ENCODE data around the gene PLSCR2.
"Not testable (repeated sequence)": the region's sequence is repeated elsewhere in the genome, so short reads cannot be mapped to it uniquely, and the experiment has no call there.

PLSCR2 gene

DNA sequence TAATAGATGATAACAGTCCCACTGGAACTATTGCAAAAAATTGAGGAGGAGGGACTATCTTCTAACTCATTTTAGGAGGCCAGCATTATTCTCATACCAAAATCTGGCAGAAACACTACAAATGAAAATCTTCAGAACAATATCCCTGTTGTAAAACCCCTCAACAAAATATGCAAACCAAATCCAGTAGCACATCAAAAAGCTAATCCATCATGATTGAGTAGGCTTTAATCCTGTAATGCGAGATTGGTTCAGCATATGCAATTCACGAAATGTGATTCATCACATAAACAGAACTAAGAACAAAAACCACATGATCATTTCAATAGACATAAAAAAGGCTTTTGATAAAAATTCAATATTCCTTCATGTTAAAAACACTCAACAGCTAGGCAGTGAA lies 23.9 kb upstream of the PLSCR2 start:
- intact Hi-C loops (cut with DNase I) = no loop called here
- DNase-seq = no peak

DNA sequence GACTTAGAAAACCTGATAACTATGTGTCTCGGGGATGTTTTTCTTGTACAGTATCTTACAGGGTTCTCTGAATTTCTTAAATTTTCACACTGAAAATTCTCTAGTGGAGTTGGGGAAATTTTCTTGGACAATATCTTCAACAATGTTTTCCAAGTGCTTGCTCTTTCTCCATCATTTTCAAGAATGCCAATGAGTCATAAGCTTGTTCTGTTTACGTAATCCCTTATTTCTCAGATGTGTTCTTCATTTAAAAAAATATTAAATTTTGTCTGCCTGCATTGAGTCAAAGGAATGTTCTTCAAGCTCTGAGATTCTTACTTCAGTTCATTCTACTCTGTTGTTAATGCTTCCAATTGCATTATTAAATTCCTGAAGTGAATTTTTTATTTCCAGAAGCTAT lies 21.9 kb upstream of the PLSCR2 start:
- no peak for DNase-seq
- intact Hi-C loops (cut with DNase I) = no loop called here

DNA sequence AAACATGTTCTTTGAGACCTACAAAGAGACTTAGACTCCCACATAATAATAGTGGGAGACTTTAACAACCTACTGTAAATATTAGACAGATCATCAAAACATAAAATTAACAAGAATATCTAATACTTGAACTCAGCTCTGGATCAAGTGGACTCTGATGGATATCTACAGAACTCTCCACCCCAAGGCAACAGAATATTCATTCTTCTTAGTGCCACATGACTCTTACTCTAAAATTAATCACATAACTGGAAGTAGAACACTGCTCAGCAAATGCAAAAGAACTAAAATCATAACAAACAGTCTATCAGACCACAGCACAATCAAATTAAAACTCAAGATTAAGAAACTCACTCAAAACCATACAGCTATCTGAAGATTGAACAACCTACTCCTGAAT lies 15.9 kb upstream of the PLSCR2 start:
- DNase-seq = no peak
- intact Hi-C loops (cut with DNase I) = no loop called here

DNA sequence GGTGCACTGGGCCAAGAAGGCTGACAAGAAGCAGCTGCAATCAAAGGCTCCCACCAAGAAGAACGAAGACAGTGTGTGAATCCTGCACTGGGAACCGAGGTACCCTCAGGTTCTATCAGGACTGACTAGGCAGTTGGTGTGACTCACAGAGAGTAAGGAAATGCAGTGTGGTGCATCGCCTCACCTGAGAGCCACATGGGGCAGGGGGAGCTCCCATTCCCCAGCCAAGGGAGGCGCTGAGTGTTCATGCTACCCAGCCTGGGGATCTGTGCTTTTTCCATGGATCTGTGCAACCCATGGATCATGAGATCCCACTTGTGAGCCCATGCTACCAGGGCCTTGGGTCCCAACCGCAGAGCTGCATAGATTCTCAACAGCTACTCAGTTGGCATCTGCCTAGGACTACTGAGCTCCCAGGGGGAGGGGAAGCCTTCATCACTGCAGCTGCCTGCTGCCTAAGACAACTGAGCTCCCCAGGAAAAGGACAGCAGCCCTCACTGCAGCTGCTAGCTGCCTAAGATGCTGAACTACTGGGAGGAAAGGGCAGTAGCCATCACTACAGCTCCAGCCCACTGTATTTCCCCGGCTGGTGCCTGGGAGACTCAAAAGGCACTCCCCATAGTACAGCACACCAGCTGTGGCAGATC lies 6.9 kb upstream of the PLSCR2 start:
- intact Hi-C loops (cut with DNase I) = no loop called here

GRCh38 chr3:146474976-146475375 lies 5.6 kb upstream of the PLSCR2 start:
- intact Hi-C loops (cut with DNase I); DNase-seq: not testable (repeated sequence)

More for the DNA sequence above, 6.9 kb upstream of the PLSCR2 start:
- no peak for DNase-seq

DNA sequence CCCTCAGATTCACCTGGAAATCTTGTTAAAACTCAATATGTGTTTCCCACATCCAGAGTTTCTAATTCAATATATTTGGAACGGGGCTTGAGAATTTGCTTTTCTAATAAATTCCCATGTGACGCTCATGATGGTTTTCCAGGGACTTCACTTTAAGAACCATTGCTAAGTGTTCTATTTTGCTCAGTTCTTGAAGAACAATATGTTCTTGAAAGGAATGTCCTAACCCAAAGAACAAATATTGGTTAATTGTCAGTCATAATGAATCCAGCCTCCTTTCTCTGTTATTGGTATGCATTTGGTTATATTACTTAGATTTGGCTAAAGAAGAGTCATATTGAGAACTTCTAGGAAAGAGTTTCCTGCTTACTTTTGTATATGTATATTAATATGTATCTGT lies 4.4 kb upstream of the PLSCR2 start:
- intact Hi-C loops (cut with DNase I) = no loop called here

DNA sequence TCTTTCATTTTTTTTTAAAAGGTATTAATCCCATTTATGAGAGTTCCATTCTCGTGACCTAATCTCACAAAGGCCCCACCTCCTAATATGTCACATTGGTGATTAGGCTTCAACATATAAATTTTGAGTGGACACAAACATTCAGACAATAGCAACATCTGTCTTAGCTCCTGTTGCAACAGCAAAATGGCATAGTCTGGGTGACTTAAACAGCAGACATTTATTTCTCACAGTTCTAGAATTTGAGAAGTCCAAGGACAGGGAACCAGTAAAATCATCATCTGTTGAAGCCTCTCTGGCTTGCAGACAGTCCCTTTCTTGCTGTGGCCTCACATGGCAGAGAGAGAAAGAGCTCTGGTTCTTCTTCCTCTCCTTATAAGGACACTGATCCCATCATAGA lies 3.2 kb upstream of the PLSCR2 start:
- intact Hi-C loops (cut with DNase I) = no loop called here
- no peak for DNase-seq

More for the DNA sequence above, 4.4 kb upstream of the PLSCR2 start:
- DNase-seq = no peak

DNA sequence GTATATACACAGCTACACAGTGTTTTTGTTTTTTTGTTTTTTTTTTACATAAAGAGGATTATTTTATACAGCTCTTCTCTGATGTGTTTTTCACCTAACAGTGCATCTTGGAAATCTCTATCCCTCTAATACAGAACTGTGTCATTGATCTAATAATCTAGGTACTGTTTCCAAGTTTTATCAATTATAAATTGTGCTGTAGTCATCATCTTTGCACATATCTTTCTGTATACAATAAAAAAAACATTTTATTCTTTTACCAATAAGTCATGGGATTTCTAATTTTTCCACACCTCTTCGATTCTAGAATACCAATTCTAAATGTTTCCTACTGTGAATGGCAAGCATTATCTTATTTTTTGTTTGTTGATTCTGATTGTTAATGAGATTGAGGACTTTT lies 1.7 kb upstream of the PLSCR2 start:
- no peak for DNase-seq
- intact Hi-C loops (cut with DNase I) = no loop called here

DNA sequence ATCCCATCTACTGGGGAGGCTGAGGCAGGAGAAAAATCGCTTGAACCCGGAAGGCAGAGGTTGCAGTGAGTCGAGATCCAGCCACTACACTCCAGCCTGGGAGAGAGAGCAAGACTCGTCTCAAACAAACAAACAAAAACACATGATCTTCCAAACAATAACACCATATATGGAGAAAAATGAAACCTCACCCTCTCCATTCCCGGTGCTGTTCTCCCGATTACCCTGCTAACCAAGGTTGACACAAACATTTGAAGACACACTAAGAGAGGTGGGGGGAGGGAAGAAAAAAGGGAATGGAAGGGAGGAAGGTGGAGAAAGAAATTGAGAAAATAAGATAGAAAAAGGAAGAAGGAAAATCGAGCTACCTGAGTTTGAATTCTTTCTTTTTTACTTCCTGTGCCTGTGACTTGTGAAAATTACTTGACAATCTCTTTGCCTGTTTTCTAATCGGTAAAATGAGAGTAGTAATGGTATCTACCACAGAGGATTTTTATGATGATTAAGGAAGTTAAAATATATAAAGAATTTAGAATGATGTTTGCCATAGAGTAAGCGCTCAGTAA lies 1.1 kb upstream of the PLSCR2 start:
- no peak for DNase-seq
- intact Hi-C loops (cut with DNase I) = no loop called here

DNA sequence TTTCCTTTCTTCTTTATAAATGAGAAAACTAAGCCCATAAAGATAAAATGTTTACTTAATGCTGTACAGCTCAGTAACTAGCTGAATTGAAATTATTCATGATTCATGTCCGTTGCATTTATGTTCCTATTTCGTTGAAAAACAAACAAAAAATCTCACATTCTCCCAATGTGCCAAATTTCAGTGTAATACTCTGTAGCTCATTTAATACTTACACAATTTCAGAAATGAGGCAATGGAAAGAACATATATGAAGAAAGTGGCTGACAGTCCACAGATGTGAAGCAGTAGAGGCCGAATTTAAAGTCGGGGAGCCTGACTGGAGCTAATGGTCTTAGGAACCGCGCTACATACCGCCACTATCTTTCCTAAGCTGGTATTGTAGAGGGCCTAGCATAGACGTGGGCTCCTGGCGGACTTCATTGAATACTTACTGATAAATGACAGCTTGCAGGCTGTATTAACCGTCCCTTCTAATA lies 651 bp downstream of the PLSCR2 start:
- intact Hi-C loops (cut with DNase I) = no loop called here
- no peak for DNase-seq

DNA sequence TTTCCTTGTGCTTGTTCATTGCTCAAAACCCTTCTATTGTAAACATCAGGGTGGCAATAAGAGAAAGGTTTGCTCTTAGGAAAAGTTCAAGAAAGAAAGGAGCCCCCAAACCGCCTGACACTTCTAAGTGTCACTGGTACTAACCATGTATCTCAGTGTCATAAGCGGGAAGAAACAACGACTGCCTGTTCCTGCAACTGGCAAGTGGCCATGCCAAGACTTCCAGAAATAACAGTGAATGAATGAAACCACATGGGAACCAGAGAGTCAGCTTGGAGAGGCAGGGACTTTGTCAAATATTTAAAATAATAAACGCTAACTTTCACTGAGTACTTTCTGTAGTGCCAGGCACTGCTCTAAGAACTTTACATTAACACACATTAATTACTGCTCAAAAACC lies 1.1 kb downstream of the PLSCR2 start:
- DNase-seq = peak in 3 of 42 donors; percentile 4 to 14 (median 9)
- intact Hi-C loops (cut with DNase I) = no loop called here

DNA sequence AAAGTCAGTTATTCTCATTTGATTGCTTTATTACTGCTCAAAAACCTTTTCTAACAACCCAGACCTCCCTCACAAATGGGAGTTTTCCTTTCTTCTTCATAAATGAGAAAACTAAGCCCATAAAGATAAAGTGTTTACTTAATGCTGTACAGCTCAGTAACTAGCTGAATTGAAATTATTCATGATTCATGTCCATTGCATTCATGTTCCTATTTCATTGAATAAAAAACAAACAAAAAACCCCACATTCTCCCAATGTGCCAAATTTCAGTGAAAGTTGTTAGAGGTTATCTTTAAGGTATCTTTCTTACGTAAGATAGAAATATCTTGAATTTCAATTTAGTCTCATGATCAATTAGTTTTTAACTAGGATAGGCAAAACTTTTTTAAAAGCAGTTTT lies 2.8 kb downstream of the PLSCR2 start:
- intact Hi-C loops (cut with DNase I) = no loop called here
- no peak for DNase-seq

DNA sequence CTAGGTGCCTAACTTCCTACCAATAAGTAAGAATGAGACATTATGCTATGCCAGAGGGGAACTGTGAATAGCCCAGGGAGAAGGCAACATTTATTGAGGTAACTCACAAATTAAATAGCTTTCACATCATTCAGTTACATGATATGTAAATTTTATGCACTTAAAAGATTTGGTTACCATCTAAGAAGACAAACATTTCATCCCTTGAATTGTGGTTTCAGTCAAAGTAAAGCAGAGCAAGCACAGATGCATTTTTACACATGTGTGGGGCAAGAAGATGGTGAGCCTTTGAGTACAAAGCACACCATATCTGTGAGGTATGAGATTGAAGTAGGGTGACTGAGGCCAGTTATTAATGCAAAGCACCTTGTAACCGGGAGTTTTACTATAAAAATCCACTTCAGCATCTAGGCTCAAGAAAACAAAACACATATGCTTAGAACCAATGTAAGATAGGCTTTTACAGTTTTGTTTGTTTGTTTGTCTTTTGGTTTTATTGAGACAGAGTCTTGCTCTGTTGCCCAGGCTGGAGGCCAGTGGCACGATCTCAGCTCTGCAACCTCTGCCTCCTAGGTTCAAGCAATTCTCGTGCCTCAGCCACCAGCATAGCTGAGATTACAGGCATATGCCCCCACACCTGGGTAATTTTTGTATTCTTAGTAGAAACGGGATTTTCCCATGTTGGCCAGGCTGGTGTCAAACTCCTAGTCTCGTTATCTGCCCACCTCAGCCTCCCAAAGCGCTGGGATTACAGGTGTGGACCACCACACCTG lies 3.5 kb downstream of the PLSCR2 start:
- intact Hi-C loops (cut with DNase I) = no loop called here
- DNase-seq = no peak

- no peak for DNase-seq
- intact Hi-C loops (cut with DNase I) = no loop called here
These were observed 4.6 kb downstream of the PLSCR2 start for GRCh38 chr3:146464783-146465182.

- intact Hi-C loops (cut with DNase I) = no loop called here
- DNase-seq = no peak
These were observed 5.3 kb downstream of the PLSCR2 start for GRCh38 chr3:146464005-146464595.

- DNase-seq = no peak
- intact Hi-C loops (cut with DNase I) = no loop called here
These were observed 14.6 kb downstream of the PLSCR2 start for GRCh38 chr3:146454796-146455195.

DNA sequence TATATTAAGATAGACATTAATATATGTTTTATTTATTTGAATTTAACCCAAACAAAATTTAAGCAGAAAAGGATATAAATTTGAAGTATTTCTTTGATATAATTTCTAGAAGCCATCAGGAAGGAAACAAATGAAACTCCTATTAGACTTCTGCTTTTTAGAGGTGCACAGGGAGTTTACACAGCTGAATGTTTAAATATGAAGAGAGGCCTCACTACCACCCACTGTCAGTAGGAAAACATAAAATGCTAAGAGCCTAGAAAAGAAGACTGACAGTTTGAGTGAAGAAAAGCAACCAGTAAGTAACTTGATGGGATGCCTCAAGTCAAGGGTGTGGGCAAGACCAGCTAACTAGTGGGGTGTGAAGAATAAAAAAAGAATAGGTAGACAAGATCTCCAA lies 19.7 kb downstream of the PLSCR2 start:
- no peak for DNase-seq
- intact Hi-C loops (cut with DNase I) = no loop called here

- DNase-seq = no peak
- intact Hi-C loops (cut with DNase I) = no loop called here
These were observed 20.3 kb downstream of the PLSCR2 start for GRCh38 chr3:146449076-146449475.

- DNase-seq = no peak
- intact Hi-C loops (cut with DNase I) = no loop called here
These were observed 23.3 kb downstream of the PLSCR2 start for GRCh38 chr3:146446026-146446425.

DNA sequence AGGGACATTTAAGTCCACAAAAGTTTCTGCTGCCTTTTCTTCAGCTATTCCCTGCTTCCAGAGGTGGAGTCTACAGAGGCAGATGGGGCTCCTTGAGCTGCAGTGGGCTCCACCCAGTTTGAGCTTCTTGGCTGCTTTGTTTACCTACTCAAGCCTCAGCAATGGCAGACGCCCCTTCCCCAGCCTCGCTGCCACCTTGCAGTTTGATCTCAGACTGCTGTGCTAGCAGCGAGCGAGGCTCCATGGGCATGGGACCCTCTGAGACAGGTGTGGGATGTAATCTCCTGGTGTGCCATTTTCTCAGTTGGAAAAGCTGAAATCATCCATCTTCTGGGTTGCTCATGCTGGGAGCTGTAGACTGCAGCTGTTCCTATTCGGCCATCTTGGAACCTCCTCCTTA lies 29.1 kb downstream of the PLSCR2 start:
- intact Hi-C loops (cut with DNase I); DNase-seq: not testable (repeated sequence)

Data from head of caudate nucleus (tissue), 42 donors.